Cerebellar cortex (tissue), 1 donor: ENCODE measurements around the gene CDK16.

ENCODE experiments used
- DNase-seq: peaks from one replicate; pipeline ENCODE4 v3.0.0-alpha.2; 2015; ENCODE audit warnings: low spot score

Gene CDK16

GRCh38 chrX:47228550-47229270 is 10.2 kb downstream of the CDK16 start:
- no peak for DNase-seq

DNA sequence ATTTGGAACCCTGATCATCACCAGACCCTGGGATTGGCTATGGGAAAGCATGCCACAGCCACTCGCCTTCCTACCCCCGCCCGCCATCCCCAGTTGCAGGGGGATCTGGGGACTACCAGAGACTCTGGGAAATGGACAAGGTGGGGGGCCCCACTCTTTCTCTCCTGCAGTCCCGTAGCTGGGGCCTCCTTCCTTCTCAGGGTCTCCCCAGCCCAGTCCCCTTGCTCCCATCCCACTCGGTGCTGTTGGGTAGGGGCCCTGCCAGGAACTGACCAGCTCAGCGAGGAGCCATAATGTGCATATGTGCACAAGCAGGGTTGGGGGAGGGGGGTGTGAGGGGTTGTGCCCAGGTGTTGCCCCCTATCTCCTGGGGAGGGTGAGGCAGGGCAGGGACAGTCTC is 10.9 kb downstream of the CDK16 start:
- DNase-seq: no peak

DNA sequence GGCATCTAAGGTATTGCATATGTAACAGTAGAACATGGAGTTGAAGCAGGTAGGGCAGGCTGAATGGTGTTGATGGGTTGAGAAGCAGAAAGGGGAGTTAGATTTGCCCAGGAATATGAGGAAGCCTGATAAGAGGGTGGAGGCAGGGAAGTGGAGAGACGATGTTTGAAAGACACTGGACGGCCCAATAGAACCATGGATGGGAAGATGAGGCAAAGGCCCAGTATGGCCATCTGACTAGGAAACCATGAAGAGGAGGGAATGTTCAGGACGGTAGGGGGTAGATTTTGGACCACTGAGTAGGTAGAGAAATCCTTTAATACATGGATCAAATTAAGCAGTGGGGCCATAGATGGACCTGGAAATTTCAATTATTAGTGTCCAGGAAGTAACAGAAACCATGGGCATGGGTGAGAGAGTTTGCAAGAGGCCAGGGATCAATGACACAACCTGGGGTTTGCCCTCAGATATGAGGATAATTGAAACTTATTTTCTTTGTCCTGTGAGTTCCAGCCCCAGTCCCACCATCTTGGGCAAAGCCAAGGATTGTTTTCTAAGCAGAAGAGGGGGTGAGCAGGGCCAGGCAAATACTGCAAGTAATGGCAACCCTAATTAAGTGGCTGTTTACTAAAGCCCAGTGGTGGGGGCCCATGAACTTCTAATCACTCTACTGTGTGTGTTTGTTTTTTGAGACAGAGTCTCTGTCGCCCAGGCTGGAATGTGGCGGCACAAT is 11.8 kb downstream of the CDK16 start:
- no peak for DNase-seq

GRCh38 chrX:47231167-47231566 is 12.7 kb downstream of the CDK16 start:
- no peak for DNase-seq

DNA sequence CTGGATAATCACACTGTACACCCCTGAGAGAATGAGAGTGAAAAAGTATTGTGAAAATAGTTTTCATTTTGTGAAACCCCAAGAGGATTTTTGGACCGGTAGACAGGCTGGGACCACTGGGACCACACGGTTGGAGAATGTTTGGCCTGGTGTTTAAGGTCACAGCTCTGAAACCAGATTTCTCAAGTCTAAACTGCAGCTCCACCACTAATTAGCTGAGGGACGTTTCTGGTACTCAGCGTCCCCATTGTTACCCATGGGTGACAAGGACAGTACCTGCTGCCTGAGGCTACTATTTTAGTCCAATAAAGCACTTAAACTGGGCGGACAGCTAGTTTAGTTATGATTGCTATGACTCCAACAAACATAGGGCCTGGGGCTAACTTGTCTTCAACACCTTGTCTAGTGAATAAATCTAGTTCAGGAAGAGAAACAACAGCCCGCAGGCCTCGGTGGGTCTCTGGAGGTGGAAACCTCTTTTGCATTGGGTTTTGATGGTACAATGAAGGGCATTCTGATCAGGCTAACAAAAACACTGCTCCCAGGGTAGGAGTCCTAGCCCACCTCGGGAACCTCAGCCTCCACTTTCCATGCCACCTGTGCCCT is 13.8 kb downstream of the CDK16 start:
- no peak for DNase-seq

GRCh38 chrX:47232803-47233332 is 14.4 kb downstream of the CDK16 start, which contains the start of gene USP11:
Gene USP11, plus strand, starts transcription at chrX:47233009. Its CDS starts 35 bp downstream, at chrX:47233044.
- DNase-seq: peak; percentile 58

- peak; percentile 97 for DNase-seq
Measured at GRCh38 chrX:47233333-47234113, 15.0 kb downstream of the CDK16 start.

DNA sequence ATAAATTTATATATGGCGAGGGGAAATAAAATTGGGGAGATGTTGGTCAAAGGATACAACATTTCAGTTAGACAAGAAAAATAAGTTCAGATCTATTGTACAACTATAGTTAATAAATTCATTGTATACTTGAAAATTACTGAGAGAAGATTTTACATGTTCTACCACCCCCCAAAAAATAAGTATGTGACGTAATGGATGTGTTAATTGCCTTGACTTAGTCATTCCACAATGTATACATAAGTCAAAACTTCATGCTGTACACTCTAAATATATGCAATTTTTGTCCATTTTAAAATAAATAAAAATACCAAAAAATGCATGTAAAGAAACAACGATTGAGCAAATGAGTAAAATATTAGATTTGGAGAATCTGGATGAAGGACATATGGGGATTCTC is 16.1 kb downstream of the CDK16 start:
- DNase-seq: no peak

DNA sequence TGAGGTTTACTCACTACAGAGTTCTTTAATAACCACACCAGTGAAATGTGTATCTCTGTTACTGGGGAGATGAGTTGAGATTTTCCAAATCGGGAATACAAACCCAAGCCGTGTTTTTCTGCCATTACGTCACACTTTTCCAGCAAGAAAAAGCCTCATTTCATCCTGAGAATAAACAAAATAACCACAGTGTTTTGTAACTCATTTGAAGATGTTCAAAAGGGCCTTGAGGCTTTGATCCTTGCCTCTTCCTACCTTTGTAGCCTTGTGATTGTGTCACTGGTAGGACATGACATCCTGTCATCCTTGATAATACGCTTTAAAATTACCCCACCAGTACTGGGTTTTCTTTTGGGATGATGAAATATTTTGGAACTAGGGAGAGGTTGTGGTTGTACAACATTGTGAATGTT is 17.2 kb downstream of the CDK16 start:
- DNase-seq: no peak

DNA sequence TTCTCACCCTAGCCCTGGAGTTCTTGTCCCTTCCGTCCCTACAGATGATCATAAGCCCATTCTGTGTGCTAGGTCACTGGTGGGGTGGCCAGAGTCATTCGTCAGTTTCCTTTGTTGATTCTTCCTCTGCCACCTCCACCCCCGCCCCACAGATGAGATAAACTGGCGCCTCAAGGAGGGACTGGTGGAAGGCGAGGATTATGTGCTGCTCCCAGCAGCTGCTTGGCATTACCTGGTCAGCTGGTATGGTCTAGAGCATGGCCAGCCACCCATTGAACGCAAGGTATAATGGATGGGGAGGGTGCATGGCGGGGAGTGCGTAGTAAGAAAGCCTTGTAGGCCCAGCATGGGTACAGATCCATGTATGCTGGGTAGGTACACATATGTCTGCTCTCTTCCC is 20.7 kb downstream of the CDK16 start:
- DNase-seq: no peak

GRCh38 chrX:47239898-47240545 is 21.5 kb downstream of the CDK16 start:
- DNase-seq: no peak

GRCh38 chrX:47240619-47241018 is 22.1 kb downstream of the CDK16 start:
- no peak for DNase-seq

GRCh38 chrX:47241201-47242011 is 22.9 kb downstream of the CDK16 start:
- DNase-seq: no peak

DNA sequence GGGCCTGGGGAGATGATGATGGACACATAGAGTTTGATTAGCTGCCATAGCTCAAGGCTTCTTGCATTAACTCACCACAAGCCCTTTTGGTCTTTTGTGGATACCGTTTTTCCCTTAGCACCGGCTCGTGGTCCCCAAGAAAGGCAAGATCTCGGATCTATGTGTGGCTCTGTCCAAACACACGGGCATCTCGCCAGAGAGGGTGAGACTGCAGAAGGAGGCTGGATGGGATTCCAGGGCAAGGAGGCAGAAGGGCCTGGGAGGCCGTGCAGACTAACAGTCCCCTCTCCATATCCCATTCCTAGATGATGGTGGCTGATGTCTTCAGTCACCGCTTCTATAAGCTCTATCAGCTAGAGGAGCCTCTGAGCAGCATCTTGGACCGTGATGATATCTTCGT is 23.8 kb downstream of the CDK16 start:
- DNase-seq: no peak

GRCh38 chrX:47243351-47243750 is 24.9 kb downstream of the CDK16 start:
- DNase-seq: no peak

- DNase-seq: no peak
Measured at GRCh38 chrX:47244676-47245075, 26.2 kb downstream of the CDK16 start.

- DNase-seq: no peak
Measured at GRCh38 chrX:47245156-47245555, 26.7 kb downstream of the CDK16 start.

DNA sequence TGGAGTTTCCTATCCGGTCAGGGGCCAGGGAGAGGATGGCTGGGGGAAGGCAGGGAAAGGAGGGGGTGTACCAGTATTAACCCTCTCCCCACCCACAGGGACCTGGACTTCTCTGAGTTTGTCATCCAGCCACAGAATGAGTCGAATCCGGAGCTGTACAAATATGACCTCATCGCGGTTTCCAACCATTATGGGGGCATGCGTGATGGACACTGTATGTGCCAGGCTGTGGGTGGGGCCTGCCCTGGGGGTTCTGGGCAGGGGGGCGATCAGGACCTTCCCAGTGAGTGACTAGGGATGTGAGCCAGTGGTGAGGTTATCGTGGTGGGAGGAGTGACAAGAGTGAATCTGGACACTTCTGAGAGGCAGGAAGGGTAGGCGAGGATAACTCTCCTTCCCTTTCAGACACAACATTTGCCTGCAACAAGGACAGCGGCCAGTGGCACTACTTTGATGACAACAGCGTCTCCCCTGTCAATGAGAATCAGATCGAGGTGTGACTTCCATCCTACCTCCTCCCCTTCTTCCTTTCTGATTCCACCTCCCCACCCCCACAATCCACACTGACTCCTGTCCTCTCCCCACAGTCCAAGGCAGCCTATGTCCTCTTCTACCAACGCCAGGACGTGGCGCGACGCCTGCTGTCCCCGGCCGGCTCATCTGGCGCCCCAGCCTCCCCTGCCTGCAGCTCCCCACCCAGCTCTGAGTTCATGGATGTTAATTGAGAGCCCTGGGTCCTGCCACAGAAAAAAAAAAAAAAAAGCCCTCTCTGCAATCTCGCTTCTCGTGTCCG is 28.9 kb downstream of the CDK16 start:
- DNase-seq: no peak

DNA sequence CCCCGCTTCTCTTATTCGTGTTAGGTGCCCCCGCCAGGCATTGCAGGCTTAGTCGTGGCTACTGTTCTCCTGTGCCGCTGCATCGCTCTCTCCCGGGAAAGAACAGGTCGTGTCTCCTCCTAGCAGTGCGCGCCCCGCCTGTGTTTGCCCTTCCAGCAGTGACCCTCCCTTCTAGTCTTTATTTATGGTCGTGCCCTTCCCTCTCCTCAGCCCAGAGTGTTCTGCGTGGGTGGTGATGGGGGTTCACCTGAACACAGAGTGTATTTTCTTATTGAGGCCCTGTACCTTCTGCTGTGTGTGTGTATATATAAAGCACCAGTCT is 29.5 kb downstream of the CDK16 start:
- no peak for DNase-seq

DNA sequence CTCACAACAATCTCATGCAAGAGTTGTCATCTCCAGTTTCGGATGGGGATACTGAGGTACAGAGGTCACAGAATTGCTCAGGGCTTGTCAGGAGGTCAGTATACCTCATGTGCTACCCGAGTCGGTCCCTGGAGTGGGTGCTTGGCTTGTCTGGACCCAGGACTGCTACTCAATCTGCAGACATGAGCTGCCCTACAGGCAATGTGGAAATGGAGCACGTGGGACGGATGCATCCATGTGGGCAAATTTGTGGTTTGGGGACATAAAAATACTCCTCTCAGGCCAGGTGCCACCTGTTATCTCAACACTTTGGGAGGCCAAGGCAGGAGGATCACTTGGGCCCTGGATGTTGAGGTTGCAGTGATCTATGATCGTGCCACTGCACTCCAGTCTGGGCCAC is 30.1 kb downstream of the CDK16 start:
- no peak for DNase-seq
